ENCODE data around the gene OR7A5.
"Not testable (repeated sequence)": the region's sequence is repeated elsewhere in the genome, so short reads cannot be mapped to it uniquely, and the experiment has no call there.

The OR7A5 gene

DNA sequence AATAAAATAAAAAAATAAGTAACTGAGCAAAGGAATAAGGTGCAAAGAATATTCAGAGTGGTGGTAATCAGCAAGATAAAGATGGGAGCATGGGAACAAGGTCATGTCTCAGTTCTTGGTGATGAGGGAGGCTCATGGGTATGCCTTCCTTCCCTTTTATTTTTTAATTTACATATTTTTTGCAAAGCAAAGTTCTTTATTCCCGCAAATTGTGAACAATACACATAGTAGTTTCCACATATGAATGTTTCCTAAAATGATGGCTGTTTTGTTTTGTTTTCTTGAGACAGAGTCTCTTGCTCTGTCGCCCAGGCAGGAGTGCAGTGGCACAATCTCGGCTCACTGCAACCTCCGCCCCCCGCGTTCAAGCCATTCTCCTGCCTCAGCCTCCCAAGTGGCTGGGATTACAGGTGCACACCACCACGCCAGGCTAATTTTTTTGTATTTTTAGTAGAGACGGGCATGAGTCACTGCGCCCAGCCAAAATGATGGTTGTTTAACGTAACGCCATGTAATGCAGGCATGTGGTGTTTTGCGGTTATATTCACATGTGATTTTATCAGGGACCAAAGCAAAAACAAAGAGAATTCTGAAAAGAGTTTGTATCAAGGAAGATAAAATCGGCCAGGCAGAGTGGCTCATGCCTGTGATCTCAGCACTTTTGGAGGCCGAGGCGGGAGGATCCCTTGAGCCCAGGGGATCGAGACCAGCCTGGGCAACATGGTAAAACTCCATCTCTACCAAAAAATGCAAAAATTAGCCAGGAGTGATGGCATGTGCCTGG, 52.2 kb downstream of the OR7A5 start:
- Histone ChIP-seq H3K9ac (ENCODE audit: low read length) (no peak overlapping the region), H3K27ac (ENCODE audit: low read depth, low read length) (no peak overlapping the region), H3K4me1 (ENCODE audit: control insufficient read depth, insufficient read depth, low read length) (no peaks in the 10 kb centered on the region), H3K27me3 (ENCODE audit: control insufficient read depth, insufficient read depth, low read length) (no peaks in the 10 kb centered on the region), H3K36me3 (ENCODE audit: control insufficient read depth, insufficient read depth, low read length) (no peaks in the 10 kb centered on the region), H3K4me3 (ENCODE audit: low read length) (no peak overlapping the region)

GRCh38 chr19:14781713-14782536, 53.1 kb downstream of the OR7A5 start:
- H3K4me1 ChIP-seq (ENCODE audit: control insufficient read depth, insufficient read depth, low read length); H3K4me3 ChIP-seq (ENCODE audit: low read length); H3K27ac ChIP-seq (ENCODE audit: low read depth, low read length); H3K36me3 ChIP-seq (ENCODE audit: control insufficient read depth, insufficient read depth, low read length); H3K9ac ChIP-seq (ENCODE audit: low read length); H3K27me3 ChIP-seq (ENCODE audit: control insufficient read depth, insufficient read depth, low read length): not testable (repeated sequence)

GRCh38 chr19:14780622-14781225, 54.3 kb downstream of the OR7A5 start:
- H3K4me1 ChIP-seq (ENCODE audit: control insufficient read depth, insufficient read depth, low read length); H3K9ac ChIP-seq (ENCODE audit: low read length); H3K36me3 ChIP-seq (ENCODE audit: control insufficient read depth, insufficient read depth, low read length); H3K27ac ChIP-seq (ENCODE audit: low read depth, low read length); H3K4me3 ChIP-seq (ENCODE audit: low read length); H3K27me3 ChIP-seq (ENCODE audit: control insufficient read depth, insufficient read depth, low read length): not testable (repeated sequence)

- Histone ChIP-seq H3K27ac (ENCODE audit: low read depth, low read length) (no peak overlapping the region), H3K27me3 (ENCODE audit: control insufficient read depth, insufficient read depth, low read length) (no peaks in the 10 kb centered on the region), H3K4me3 (ENCODE audit: low read length) (no peak overlapping the region), H3K9ac (ENCODE audit: low read length) (no peak overlapping the region), H3K4me1 (ENCODE audit: control insufficient read depth, insufficient read depth, low read length) (no peaks in the 10 kb centered on the region), H3K36me3 (ENCODE audit: control insufficient read depth, insufficient read depth, low read length) (no peaks in the 10 kb centered on the region)
Measured at GRCh38 chr19:14779151-14779550, 55.8 kb downstream of the OR7A5 start.

- not testable (repeated sequence) for H3K36me3 ChIP-seq (ENCODE audit: control insufficient read depth, insufficient read depth, low read length); H3K4me1 ChIP-seq (ENCODE audit: control insufficient read depth, insufficient read depth, low read length); H3K27me3 ChIP-seq (ENCODE audit: control insufficient read depth, insufficient read depth, low read length); H3K4me3 ChIP-seq (ENCODE audit: low read length); H3K9ac ChIP-seq (ENCODE audit: low read length); H3K27ac ChIP-seq (ENCODE audit: low read depth, low read length)
Measured at GRCh38 chr19:14778110-14778845, 56.7 kb downstream of the OR7A5 start, which contains the start of gene ADGRE2. Gene ADGRE2 (minus strand): TSS chr19:14778560. CDS start chr19:14776756, 1,804 bp downstream.

DNA sequence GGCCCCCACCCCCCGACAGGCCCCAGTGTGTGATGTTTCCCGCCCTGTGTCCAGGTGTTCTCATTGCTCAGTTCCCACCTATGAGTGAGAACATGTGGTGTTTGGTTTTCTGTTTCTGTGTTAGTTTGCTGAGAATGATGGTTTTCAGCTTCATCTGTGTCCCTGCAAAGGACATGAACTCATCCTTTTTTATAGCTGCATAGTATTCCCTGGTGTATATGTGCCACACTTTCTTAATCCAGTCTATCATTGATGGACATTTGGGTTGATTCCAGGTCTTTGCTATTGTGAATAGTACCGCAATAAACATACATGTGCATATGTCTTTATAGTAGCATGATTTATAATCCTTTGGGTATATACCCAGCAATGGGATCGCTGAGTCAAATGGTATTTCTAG, 57.3 kb downstream of the OR7A5 start:
- H3K27ac ChIP-seq (ENCODE audit: low read depth, low read length); H3K4me3 ChIP-seq (ENCODE audit: low read length); H3K36me3 ChIP-seq (ENCODE audit: control insufficient read depth, insufficient read depth, low read length); H3K4me1 ChIP-seq (ENCODE audit: control insufficient read depth, insufficient read depth, low read length); H3K27me3 ChIP-seq (ENCODE audit: control insufficient read depth, insufficient read depth, low read length); H3K9ac ChIP-seq (ENCODE audit: low read length): not testable (repeated sequence)
